Germinal center (tissue), 1 donor: ENCODE results near the gene BICDL1.
A peak's percentile ranks its signal among the peaks of the same experiment; 100 is the strongest.

Source experiments
- DNase-seq: peaks from one replicate; pipeline ENCODE4 v3.0.0; 2012; ENCODE audit warnings: mixed read lengths, low spot score

Gene BICDL1

DNA sequence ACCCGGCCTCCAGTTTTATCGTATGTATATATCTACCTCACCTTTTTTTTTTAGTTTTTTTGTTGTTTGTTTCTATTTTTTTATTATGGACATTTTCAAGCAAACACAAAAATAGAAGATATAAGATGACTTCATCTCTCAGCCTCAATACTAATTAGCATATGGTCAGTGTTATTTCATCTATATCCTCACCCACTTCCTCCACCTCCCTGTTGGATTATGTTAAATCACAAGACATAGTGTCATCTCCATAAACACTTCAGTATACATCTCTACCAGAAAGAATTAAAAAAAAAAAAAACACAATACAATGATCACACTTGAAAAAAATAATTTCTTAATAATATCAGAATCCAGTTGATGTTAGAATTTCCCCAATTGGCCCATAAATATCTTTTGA, 92.6 kb downstream of the BICDL1 start:
- DNase-seq: no peak

GRCh38 chr12:120085920-120086645, 97.0 kb downstream of the BICDL1 start:
- no peak for DNase-seq

GRCh38 chr12:120086801-120087621, 98.0 kb downstream of the BICDL1 start:
- DNase-seq: peak; percentile 100

DNA sequence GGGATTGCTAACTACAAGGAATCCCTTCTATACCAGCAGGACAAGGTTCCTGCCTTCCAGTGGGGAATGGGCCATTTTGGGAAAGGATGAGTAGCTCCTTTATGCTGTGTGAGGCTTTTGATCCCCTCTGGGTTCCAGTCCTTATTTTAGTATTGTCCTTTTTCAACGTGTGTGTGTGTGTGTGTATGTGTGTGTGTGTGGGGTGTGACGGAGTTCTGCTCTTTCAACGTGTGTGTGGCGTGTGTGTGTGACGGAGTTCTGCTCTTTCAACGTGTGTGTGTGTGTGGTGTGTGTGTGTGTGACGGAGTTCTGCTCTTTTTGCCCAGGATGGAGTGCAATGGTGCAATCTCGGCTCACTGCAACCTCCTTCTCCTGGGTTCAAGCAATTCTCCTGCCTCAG, 100.1 kb downstream of the BICDL1 start:
- no peak for DNase-seq

DNA sequence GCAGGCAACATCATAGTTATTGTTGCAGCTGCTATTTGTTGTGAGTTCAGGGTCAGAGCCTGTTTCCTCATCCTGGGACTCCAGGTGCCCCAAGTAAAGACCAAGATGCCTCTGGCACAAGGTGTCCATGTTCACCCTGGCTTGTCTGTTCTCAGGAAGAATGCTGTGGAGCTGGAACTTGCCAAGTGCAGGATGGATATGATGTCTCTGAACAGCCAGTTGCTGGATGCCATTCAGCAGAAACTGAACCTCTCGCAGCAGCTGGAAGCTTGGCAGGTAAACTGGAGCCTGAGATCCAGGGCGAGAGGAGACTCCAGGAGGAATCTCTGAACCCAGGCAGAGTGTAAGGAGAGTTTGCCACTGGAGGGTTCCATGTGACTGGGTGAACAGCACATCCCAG, 100.8 kb downstream of the BICDL1 start:
- no peak for DNase-seq

DNA sequence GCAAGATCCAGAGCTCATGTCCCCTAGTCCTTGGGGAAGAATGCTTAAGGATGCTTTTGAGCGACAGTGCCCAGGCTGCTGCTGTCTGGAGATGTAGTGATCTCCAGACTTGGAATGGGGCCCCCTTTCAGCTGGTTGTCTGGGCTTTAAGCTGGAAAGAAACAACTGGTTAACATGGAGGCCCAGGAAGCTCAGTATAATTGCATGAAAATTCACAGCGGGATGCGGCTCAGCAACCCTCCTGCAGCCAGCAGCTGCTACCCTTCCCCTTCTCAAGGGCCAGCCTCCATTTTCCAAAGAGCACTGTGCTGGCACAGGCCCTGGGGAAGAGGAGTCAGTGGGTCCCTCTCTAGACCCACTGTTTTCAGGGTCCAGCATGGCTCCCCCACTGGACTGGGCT, 101.2 kb downstream of the BICDL1 start:
- DNase-seq: no peak

DNA sequence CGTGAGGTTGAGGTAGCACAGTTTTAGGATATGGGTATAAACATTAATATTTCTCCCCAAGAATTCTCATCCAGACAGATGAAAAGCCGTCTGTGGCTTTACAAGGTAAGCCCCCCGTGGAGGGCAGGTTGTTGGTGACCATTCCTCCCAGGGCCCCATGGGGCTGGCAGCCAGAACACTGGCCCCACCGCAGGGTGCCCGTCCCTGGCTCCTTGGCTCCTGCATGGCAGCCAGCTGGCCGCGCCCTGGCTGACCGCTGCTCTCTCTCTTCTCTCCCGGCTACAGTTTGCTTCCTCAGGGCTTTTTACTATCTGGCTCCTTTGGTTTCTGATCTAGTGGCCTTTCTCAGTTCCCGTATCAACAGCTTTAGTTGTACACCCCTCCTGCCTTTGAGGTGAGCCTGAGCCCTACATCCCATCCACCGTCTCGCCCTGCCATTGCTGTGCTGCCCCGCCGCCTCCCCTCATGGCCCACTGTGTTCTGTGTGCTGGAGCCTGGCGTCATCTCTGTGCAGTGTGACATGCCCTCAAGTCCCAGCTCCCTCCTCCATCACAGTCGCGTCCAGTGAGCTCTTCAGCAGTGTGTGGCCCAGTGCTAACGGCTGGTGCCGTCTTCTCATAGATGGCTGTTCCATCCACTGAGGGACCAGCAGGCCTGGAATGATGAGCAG, 101.7 kb downstream of the BICDL1 start:
- no peak for DNase-seq

DNA sequence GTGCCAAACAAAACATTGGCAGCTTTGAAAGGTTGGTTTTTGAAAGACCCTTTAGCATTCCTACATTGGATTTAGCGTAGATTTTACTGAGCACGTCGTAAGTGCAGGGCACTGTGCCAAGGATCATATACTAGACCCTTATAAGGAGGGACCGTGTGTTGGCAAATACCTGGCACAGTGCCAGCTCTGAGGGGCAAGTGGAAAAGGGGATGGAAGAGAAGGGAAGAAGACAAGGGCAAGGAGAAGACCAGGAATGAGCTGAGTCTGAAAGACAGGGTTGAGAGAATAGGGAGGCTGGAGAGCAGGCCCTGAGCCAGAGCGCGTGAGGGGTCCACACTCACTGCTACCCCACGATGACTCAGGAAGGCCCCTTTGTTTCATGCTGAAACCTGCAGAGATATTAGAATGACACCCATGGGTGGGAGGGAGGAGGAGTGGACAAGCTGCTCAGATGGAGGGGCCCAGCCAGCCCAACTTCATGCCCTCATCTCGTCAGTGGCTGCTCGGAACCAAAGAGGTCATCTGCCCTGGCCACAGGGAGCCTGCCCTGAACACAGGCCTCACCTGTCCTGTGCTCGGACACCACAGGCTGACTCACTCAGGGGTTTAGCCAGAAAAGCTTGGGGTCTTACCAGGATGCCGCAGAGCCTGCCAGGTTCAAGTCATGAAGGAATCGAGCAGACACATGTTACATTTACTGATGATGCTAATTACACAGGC, 102.5 kb downstream of the BICDL1 start:
- no peak for DNase-seq

DNA sequence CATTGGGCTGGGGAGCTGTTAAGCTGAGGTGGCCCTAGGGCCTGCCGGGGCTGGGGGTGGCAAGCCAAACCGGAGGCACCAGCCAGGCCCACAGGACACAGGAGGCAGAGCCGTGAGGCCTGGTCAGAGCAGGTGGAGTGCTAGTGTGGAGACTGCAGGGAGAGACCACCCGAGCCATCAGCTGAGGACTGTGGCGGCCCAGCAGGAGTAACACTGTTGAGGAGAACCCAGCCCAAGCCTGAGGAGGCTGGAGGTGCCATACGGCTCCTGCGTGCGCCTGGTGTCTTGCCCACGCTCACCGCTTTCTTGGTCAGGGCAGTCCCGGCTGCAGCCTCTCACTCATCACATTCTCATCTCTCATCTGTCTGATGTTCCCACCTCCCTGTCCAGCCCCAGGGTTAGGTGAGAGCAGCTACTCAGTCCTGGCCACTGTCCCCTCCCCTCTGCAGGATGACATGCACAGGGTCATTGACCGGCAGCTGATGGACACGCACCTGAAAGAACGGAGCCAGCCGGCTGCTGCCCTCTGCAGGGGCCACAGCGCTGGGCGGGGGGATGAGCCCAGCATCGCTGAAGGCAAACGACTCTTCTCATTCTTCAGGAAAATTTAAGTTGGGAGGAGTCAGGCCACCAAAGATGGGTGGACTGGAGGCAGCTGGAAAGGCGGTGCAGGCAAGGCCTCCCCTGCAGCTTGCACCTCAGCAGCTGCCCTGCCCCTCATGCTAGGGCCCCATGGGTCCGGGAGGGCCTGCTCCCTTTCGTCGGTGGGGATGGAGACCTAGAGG, 103.7 kb downstream of the BICDL1 start:
- no peak for DNase-seq

GRCh38 chr12:120093336-120093591, 104.2 kb downstream of the BICDL1 start:
- DNase-seq: no peak

- DNase-seq: no peak
Measured at GRCh38 chr12:120093592-120094355, 104.7 kb downstream of the BICDL1 start.

- DNase-seq: no peak
Measured at GRCh38 chr12:120094485-120094884, 105.4 kb downstream of the BICDL1 start.

DNA sequence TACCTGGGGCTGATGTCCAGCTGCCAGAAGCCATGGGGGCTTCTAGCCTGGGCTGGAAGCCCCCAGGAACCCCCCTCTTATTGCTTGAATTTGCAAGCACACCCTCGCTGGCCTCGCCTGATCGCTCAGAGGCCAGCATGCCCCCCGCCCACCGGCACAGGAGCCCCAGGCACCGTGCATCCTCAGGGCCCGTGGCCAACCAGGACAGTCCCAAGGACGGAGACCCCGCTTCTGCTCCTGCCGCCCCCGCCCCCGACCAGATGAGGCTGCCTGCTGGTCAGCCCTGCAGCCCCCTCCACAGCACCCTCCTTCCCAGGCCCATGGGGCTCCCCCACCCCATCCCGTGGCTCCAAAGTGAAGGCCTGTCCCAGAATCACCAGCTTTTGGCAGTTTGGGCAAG, 106.3 kb downstream of the BICDL1 start:
- DNase-seq: no peak

GRCh38 chr12:120095736-120096135, 106.7 kb downstream of the BICDL1 start:
- DNase-seq: no peak

- no peak for DNase-seq
Measured at GRCh38 chr12:120096671-120097202, 107.7 kb downstream of the BICDL1 start.

DNA sequence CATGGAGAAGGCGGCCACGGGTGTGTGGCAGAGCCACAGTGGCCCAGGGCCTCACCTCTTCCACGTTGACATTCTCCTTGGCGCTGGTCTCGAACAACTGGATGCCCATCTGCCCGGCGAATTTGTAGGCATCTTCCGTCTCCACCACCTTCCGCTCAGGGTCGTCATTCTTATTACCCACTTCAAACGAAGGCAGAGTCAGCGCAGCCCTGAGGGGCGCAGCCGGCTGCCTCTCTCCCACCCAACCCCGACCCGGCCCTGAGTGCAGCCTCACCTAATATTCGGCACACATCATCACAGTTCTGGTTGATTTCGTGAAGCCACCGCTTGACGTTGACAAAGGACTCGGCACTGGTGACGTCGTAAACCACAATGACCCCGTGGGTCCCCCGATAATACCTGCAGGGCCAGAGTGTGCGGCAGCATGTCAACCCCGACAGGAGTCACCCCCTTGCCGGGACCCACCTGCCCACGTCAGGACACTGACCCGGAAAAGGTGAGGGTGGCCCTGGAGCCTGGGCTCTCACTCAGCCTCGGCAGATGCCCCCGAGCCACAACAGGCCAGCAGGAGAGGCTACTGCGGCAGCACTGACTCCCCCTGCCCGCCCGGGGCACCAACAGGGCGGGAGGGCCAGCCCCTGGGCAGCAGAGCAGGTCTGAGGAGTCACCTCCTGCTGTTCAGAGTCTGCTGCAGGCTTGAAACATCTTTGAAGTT, 109.9 kb downstream of the BICDL1 start:
- no peak for DNase-seq

DNA sequence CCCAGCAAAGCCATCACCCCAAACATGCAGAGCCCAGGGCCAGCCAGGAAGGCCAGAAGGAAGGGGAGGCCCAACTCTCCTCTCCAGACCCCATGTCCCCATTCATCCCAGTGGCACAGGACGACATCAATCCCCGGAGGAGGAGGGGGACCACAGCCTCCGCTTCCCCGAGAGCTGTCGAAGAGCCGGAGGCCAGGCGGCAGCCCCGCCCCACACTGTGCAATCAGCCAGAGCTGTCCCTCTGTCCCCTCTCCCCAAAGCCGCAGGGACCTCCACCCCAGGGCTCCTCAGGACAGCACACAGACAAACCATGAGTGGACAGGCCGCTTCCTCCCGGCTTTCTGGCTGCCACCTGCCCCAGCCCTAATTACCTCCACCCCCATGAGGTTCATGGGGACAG, 110.7 kb downstream of the BICDL1 start:
- DNase-seq: no peak

DNA sequence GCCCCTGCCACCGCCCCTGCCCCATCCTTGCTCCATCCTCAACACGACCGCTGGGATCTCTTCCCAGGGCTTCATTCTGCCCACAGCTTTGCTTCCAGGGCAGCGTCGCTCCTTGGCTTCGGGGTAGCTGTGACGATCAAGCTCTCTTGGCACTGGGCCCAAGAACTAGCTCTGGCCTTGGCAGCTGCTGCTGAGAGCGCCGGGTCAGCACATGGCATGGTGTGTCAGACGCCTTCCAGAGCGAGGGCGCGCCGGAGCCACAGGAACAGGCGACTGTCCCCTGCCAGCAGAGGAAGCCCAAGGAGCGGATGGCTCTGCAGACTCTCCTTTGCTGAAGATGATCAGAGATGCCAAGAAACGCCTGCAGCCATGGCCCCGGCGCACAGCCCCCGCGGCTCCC, 111.6 kb downstream of the BICDL1 start:
- DNase-seq: no peak

- DNase-seq: no peak
Measured at GRCh38 chr12:120101182-120101581, 112.1 kb downstream of the BICDL1 start.

DNA sequence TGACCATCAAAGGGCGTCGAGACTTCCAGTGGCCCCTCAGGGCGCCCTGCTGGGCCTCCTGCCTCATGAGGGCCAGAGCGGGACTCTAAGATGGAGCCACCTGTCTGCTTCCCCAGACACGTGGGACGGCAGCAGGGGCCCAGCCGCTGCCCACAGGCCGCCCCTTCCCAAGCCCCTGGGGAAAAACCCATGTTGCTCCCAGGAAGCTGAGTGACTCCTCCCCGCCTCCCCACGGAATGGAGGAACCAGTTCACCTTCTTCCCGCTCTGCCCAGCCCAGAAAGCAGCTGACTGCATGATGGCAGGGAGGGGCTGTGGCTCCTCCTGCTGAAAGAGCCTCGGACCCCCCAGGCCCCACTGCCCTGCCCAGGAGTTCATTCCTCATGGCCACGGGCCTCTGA, 112.6 kb downstream of the BICDL1 start:
- DNase-seq: no peak
